A673 (cell line): ENCODE data around the gene AP3S2.

Experiments used
- CTCF ChIP-seq: fragments of 300-800, 200-600 bp; sonication (generic); conservative IDR thresholded peaks from 2 replicates; pipeline ENCODE4 v1.5.1; 2017; ENCODE audit warnings: low read depth, mild to moderate bottlenecking, antibody characterized with exemption, low read length, moderate library complexity, mixed read lengths
- EZH2 ChIP-seq: fragments of 200-600 bp; sonication (generic); IDR thresholded peaks from 2 replicates; pipeline ENCODE4 v1.6.1; 2017; ENCODE audit warnings: borderline replicate concordance, low read depth, mild to moderate bottlenecking, mixed read lengths, antibody characterized with exemption, low read length; ENCODE audit not compliant: poor library complexity, severe bottlenecking

GRCh38 chr15:89845305-89845893, 48.4 kb downstream of the AP3S2 start:
- TF ChIP-seq EZH2 (no peak), CTCF (no peak)
